GM13977 (cell line): ENCODE measurements around the gene KRTAP27-1.

Experiments used
- DNase-seq: peaks from one replicate; pipeline ENCODE4 v3.0.0; 2012; ENCODE audit warnings: low spot score
- in situ Hi-C: fragments of 300-500 bp; cut with MboI; formaldehyde crosslinking; loops from one replicate; pipeline ENCODE4 v1.12.0; 2022; ENCODE audit warnings: low sequenced_read_pairs, low pct_unique_long_range_greater_than_20kb, mixed read lengths, inconsistent platforms; ENCODE audit not compliant: unreplicated experiment
- TF ChIP-seq, protein P1 (sequence below): IDR thresholded peaks from 2 replicates; pipeline ENCODE4 v1.5.1; 2012; ENCODE audit warnings: mild to moderate bottlenecking, control low read depth; ENCODE audit not compliant: insufficient read depth; ENCODE audit errors: extremely low read depth, missing control alignments

KRTAP27-1 gene

GRCh38 chr21:30315701-30316100 lies 21.8 kb downstream of the KRTAP27-1 start:
- no peak for DNase-seq
- TF ChIP-seq, protein P1, sequence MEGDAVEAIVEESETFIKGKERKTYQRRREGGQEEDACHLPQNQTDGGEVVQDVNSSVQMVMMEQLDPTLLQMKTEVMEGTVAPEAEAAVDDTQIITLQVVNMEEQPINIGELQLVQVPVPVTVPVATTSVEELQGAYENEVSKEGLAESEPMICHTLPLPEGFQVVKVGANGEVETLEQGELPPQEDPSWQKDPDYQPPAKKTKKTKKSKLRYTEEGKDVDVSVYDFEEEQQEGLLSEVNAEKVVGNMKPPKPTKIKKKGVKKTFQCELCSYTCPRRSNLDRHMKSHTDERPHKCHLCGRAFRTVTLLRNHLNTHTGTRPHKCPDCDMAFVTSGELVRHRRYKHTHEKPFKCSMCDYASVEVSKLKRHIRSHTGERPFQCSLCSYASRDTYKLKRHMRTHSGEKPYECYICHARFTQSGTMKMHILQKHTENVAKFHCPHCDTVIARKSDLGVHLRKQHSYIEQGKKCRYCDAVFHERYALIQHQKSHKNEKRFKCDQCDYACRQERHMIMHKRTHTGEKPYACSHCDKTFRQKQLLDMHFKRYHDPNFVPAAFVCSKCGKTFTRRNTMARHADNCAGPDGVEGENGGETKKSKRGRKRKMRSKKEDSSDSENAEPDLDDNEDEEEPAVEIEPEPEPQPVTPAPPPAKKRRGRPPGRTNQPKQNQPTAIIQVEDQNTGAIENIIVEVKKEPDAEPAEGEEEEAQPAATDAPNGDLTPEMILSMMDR: no peak
- in situ Hi-C loops: no loop called here

DNA sequence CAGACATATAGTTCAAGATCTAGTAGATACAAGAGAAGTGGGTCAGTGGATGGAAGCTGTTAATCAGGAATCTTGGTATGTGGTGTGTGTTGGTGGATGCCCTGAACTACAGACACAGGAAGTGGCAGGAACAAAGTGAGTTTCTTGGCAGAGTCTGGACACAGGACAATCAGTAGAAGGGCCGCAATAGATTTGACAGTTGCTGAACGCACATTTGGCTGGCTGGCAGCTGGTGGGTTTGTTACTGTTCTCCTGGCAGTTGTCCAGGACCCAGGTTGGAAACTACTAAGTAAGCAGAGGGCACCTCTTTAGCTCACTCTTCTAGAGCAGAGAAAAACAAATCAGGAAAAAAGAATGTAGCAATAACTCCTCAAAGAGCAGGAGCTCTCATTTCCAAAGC lies 30.6 kb downstream of the KRTAP27-1 start:
- in situ Hi-C loops: no loop called here
- DNase-seq: no peak
- TF ChIP-seq, protein P1: no peak

DNA sequence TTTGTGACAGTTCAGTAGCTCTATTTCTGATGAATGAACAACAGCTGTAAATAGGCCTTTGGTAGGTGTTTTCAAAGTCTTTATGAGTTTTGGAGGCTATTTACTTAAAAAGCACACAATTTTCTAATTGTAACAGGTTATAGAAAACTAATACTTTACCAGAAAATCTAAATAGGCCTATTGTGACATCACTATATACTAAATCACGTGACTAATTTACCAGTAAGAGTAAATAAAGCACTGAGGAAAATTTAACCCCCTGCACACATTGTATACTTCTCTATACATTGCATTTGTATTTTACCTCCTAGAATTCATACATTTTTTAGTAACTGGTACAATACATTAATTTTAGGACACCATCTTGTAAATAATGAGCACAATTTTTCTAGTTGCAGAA lies 32.4 kb downstream of the KRTAP27-1 start:
- in situ Hi-C loops: no loop called here
- no peak for DNase-seq
- TF ChIP-seq, protein P1: no peak

- in situ Hi-C loops: no loop called here
- TF ChIP-seq, protein P1: no peak
Observed at GRCh38 chr21:30289215-30289614, 48.3 kb downstream of the KRTAP27-1 start, which contains the start of gene KRTAP25-1. Gene KRTAP25-1, minus strand, starts transcription at chr21:30289514. Its CDS starts 24 bp downstream, at chr21:30289490.

More at GRCh38 chr21:30289215-30289614, 48.3 kb downstream of the KRTAP27-1 start, which contains the start of gene KRTAP25-1:
- no peak for DNase-seq
